Muscle of arm (tissue), 12 donors: ENCODE measurements around the gene NRG3. TPM values are rescaled to one million over a fixed set of nuclear protein-coding genes. Genes with fewer than 3 reads are reported as not detected.

Experiments
- DNase-seq: peaks from one replicate; pipeline ENCODE4 v3.0.0-alpha.2; 2013
- polyA plus RNA-seq, 12 donors: library from polyadenylated mRNA; unstranded; fragments of 120-200 nt; gene quantifications; one replicate each; pipeline ENCODE4 v1.2.1, GENCODE V29; 2013; ENCODE audit not compliant: insufficient read length in 12 of 12

The NRG3 gene
- polyA plus RNA-seq, 12 donors: 0.07 to 2.1 (median 0.31) TPM; not detected in 3

DNA sequence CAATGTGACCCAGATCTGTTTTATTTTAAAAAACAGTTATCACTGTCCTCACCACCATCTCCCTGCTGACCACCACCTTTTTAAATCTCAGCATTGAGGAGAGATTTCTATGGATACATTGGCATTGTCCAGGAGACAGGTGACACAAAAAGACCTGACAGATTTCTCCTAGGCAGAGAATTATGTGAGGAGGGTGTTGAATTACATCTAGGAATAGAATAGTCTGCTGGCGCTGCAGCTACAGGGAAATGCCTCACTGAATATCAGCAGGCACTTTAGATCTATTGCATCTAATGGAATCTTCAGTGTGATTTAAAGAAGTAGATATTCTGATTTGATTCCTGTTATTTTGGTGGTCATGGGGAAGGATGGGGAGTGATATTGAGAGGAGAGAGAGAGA, 593.5 kb downstream of the NRG3 start:
- no peak for DNase-seq

DNA sequence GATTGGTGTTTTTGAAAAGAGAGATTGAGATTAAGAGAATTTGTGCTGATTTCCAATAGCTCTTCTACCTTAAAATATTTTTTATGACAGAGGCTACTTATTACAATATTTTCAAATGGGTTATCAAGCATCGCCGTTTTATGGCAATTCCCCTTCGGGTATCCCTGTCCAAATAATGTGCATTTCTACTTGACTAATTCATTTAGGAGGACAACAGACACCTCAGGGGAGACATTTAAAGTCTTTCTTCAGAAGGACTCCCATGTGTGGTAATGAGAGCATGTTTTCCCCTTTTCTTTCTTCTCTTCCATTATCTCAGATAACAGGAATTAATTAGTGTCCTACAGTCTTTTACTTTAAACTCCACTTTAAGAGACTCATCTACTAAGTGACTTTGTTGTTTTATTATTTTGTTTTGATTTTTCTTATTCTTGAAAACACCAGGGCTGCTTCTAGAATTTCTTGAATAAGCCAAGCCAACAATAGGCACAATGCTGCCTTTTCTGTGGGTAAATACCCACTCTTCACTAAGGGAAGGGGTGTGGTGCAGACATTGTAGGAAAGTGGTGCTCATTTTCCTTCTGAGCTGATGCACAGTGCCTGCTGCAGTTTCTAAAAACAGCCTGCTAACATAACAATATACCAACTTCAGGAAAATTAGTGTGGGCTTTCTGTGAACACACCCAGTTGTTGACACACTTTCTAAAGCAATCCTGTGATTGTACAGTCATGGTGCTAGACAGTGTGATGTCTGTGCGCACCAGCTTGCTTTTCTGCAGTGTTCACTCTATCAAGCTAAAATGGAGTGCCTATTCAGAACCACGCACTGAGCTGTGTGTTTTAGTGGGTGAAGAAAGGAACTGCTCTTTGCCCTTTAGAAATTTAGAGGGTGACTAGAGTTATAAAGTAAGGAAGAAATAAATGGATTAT, 597.7 kb downstream of the NRG3 start:
- DNase-seq: no peak

DNA sequence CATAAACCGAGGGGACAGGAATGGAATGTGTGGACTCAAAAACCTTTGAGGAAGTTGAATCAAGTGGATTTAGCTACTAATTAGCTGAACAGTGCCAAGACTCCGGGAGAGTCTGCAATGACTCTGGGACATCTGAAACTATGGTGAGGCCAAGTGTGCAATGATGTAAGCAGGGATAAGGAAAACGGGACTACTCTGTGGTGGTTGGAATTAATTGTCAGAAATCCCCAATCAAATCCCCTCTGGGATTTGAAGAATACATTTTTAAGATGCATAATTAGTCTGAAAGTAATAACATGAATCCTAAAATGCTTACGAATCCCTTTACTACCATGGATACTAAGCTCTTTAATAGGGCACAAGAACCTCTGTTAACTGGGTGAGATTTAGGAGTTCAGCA, 602.8 kb downstream of the NRG3 start:
- no peak for DNase-seq

DNA sequence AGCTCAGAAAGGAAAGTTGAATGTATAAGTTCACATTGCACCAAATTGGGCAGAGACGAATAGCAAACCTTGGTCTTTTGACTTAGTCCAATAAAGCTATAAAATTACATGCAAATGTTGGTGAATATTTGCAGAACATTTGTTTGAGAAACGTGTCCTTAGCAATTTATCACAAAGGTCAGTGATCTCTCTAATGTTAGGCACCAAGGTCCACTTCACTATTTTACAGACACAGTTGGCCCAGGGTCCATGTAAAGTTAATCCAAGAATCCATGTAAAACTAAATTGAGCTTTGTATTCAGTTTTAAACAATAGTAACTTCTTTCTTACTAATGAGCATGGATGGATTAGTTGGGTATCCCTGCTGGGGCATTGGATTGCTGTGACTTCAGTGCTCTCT, 617.7 kb downstream of the NRG3 start:
- no peak for DNase-seq

DNA sequence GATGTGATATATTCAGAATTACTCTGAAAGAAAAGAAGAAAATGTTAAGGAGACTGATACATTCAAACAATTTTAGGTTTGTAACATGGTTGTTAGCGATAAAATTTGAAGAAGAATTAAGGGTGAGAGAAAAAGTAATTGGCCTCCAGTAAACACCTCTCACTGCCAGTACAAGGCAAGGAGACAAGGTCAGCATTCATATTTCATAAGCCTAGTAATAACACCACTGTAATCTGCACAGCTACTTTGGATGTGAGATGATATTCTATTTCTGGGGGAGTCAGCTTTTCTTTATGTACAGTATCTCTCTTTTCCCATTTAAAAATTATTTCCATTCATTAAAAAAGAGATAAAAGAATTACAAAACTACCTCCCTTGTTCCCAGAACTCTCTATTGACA, 621.1 kb downstream of the NRG3 start:
- no peak for DNase-seq

DNA sequence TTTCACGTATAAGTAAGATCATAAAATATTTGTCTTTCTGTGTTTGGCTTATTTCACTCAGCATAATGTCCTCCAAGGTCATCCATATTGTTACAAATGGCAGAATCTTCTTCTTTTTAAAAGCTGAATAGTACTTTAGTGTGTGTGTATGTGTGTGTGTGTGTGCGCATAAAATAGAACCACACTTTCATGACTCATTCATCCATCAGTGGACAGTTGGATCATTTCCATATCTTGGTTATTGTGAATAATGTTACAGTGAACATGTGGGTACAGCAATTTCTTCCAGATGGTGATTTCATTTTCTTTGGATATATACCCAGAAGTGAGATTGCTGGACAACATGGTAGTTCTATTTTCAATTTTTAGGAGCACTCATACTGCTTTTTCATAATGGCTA, 622.4 kb downstream of the NRG3 start:
- DNase-seq: no peak

DNA sequence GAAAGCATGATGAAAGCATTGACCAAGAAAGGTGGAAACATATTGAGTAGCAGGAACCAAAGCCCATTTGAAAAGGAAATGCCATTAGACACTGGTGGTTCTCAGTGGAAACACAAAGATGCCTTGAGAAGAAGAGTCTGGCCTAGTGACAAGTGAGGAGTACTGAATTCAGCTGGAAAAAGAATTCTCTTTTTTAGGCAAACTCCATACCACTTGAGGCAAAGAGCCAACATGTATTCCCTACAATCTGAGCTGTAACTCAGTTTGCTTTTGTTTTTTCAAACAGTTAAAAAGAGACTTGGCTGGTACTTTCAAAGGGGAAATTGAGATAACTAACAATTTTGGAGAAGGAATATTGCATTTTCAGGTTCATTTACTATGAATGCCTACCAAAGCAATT, 624.0 kb downstream of the NRG3 start:
- DNase-seq: no peak

DNA sequence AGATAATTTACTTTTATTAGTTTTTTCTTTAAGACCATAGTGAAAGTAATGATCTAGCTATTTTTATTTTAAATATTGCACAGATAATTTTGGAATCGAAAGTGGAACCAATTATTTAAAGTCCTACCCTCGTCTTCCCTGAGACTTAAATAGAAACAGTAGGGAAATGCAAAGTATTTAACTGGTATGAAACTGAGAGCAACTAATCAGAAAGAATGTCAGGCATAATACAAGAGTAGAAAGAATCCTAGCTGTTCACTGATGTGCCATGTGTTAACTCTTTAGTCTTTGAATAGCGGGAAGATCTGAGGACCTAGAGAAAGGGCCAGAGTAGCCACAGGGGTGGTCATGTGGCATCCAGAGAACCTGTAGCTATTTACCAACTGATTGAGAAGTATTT, 630.0 kb downstream of the NRG3 start:
- DNase-seq: no peak

DNA sequence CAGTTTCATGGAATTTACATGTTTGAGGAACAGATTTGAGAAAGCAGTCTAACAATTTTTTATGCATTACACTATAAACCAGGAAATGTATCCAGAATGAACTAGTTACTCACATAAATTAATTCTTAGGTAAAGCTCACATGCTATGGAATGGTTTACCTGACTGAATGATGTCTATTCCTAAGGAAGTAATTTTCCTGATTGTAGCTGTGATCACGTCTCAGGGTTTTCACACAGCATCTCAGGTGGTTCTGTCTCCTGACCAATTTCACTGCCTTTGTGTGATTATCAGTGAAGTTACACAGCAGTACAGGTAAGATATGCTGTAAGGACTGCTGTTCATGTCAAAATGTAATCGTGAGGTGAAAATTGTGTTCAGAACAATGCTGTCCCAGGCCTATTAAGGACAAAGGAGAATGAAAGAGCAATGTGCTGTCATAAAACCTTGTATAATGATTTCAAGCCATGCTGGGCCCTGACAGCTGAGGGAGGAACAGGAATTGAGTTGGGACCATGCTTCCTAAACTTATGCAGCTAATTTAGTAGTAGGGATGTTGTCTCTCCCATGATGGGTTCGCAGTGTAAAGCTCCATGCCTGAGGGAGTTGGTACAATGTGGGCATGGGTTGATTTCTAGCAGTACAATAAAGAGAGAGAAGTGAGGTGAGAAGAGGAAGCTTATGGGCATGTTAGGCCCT, 631.8 kb downstream of the NRG3 start:
- no peak for DNase-seq

DNA sequence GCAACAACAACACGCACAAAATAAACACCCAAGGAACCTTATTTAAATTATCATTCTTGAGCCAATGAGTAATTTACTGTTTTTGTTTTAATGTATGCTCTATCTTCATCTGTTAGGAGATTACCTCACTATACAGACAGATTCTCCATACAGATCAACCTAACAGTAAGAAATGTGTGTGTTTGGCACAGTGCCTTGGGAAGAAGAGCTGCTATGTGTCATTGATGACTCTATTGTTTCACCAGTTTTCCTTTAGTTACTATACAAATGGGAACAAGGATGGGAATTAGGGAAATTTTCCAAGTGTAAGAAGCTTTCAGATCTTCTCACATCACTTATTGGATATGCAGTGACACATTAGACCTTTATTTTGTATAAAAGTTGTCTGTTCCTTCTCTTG, 640.3 kb downstream of the NRG3 start:
- DNase-seq: no peak

DNA sequence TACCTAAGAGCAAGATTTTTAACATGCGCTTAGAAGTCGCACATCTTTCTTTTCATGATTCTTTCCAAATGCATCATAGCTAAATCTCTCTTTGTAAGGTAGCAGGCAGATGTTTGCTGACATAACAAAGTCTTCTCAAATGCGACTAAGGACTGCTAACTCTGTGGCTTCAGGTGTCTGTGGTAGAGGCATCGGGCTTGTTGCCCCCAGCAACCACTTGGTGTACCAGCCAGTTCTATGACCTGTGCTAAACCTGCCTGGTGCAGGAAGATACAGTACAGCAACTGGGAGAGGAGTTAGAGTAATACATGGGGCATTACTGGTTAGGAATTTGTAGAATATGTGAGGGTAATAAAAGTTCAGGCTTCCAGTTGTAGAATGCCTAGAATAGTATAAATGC, 654.1 kb downstream of the NRG3 start:
- no peak for DNase-seq

DNA sequence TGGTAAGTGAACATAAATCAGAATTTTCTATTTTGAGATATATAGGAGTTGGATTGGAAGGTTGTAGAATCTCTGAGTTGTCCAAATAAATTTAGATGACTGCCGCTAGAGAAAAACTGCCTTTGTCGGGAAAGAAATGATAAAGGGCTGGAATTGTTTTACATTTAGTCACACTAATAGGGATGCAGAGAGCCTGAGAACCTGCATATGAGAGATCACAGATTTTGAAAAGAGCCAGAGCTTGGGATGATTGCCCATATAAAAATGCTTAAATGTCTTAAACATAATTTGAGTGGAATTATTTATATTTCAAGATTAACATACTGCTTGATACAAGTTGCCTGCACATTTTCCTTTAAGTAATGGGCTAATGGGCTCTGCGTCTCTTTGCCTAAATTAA, 660.5 kb downstream of the NRG3 start:
- no peak for DNase-seq

DNA sequence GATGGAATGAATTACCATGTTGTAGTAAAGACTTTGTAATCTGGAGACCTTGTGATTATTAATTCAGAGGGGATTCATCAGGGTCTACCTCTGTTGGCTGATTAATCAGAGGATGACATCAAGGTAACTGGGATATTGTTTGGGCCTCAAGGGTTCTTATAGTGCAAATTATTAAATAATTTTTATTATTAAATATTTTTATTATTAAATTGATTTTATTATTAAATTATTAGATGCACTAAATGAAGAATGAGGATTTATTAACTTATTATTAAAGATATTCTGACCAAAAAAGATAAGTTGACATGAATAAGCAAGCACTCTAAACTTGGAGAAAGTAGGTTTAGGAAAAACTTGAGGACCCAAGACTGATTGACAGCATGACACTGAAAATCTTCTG, 661.7 kb downstream of the NRG3 start:
- no peak for DNase-seq

DNA sequence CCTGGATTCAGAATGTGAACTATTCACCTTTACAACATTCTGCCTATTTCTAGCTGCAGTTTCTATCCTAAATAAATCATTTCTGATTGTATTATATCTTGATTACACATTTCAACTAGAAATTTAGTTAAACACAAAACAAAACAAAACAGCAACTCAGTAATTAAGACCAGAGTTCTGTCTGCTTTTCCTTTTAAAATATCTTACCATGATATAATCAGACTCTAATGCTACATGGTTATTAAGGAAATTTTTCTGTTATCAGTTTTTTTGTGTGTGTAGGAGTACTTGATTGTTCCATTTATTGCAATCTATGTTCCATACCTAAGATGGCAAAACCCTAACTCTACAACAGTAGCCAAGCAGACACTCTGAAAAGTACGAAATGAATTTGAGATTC, 663.3 kb downstream of the NRG3 start:
- no peak for DNase-seq

DNA sequence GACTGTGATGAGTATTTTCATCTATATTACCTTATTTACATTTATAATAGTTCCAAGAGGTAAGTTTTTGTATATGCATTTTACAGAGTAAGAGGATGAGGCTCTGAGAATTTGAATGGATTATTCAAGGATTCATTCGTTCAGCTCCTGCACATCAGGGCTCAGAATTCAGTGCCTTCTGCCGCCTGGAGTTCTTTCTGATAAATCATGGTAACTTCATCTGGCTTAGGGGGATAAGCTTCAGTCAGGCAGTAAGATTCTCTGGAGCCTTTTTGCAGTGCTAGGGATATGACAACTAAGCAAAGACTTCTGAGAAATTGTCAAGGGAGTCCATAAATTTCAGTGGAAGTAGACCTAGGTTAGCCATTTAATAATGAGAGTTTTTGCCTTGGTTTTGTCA, 668.6 kb downstream of the NRG3 start:
- DNase-seq: no peak

DNA sequence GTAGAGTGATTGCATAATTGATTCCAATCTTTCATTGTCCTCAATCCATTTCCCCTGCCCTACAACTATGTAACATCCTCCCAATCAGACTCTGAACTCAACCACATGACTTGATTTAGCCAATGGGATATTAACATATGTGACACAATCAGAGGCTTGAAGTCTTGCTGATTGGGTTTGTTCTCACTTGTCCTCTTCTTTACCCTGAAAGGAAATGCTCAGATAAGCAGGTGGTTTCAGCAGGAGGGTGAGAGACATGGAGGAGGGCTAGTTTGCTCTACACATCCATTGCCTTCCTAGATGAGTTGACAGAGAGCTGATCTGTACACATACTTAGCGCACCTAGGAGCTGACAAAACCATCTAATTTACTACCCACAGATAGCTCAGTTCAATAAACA, 669.4 kb downstream of the NRG3 start:
- DNase-seq: no peak

DNA sequence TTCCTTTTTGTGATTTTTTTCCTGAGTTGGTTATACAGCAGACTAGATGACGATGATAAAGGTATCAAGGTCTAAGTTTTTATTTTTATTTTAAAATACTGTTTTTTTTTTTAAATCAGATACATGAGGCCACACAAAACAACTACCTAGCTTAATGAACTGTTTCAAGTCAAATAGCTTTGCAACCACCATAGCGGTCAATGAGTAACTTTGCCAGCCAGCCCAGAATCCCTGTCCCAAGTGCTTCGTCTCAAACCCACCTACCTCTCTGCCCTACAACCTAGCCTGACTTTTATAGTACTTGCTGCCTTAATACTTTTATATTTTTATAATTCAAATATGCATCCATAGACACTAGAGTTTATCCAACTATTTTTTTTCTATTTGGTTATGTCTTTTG, 676.5 kb downstream of the NRG3 start:
- DNase-seq: no peak

DNA sequence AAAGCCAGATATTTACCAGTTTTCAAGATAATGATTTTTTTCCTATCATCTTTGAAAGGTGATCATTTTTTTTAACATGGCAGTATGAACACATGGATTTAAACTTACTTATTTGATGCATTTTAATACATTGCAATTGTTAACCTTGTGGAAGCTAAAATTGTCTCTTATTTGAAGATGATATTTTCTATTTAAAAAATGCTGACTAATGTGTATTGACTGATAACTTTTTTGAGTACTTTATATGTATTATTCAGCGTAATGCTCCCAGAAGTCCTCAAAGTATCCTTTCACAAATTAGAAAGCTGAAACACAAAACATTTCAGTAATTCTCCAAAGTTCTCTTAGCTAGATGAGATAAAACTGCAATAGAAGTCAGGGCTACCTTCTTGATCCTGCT, 677.3 kb downstream of the NRG3 start:
- no peak for DNase-seq

DNA sequence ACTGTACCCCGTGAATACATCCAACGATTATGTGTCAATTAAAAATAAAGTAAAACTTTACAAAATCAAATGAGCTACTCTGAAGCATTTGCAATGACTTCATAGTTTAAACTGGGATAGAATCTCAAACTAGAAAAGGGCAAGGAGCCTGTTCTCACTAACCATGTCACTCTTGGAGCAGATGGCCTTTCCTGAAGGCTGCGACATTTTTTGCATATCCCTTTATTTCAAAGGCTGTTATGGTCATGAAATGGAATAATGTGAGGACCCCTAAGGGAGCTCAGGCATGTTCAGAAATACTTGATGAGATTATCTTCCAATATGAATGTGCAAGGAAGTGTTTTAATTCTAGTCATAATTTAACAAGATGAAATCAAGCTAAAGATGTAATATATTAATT, 679.4 kb downstream of the NRG3 start:
- no peak for DNase-seq

DNA sequence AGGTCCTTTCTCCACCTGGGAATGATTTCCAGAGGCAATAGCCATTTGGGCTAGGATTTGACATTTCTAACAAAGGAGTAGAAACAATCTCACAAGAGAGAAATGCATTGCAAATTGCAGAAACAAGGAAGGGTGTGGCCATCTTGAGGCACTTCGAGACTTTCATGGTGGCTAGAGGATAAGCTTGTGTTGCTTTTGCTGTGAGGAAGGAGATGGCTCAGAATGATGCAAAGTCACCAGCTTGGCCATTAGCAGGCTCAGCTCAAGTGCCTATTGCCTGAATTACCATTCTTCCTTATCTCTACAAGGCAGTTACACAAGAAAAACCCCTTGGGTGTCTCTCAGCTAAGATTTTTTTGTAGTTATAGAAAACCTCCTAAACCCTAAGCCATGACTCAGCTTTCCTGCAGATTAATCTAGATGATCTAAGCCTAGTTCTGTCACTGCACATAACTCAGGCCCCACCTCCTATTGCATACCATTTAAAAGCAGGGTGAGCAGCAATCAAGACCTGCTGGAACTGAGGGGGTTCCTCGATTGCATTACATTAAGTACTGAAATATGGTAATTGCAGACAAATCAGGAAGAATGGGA, 683.1 kb downstream of the NRG3 start:
- DNase-seq: no peak

DNA sequence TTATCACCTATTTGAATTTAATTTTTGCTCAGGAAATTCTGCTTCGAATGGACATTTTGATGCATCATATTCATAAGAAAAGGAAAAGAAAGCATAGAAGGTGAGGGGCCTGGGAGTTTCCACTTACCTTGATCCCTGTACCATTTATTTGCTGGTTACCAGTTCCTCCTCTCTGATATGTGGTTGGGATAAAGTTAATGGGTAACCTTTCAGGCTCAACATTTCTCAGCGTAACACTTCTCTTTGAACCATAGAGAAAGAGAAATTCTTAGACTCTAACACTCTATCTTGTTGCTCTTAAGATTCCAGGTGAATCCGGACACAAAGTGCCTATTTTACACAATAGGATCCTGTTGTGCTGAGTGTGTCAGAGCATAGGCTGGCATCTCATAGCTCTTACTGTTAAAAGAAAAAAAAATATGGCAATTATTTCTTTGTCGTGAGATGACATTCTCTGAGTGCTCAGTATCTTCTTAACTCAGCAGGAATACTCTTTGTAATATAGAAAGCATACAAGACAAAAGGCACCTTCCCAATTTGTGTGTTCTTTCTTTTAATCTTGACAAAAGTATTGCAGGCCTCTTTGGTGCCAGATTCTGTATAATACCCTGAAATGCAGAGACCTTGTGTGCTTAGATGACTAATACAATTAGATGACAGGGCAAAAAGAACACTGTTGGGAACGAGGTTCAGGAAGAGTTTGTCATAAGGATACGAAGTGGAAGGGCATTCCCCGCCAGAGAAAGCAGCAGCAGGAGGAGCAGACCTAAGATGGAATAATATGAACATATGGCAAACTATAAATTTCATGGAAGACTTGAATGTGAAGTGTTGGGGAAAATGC, 689.6 kb downstream of the NRG3 start:
- no peak for DNase-seq

DNA sequence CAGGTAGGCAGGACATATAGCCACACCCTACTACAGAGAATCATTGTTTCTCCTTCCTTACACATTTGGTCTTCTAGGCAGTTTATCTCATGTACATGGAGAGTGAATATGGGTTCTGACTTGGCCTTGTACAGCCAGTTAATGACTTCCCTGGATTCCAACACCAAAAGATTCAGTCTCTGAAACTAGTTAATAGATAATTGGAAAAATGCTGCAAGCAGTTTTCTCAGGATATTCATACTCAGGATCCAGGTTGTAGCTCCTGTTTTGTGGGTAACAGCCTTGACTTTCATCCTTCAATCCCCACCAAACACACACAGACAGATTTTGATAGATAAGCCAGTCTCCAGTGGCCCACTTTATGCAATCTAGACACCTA, 690.2 kb downstream of the NRG3 start:
- no peak for DNase-seq
